ENCODE measurements around the gene SCAPER.

DNA sequence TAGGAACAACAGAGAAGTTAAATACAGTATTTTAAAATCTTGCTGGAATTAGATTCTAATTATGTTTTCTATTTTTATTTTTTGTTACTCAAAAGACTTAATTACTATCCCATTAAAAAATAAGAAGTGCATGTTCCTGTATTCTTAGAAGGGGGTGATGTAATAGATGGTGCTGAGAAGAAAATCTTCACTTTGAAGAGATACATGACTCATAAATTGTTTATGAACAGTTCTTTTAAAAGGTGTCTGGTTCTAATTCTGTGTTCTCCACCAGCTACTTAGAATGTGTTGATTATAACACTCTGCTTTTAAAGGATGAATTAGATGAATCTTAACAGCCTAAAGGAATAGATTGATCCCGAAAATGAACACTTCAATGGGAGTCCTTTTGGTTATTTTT is 34.6 kb upstream of the SCAPER start:
- TF ChIP-seq CTCF (IDR thresholded peaks at IDR 0.05), result no peak
- TF ChIP-seq EZH2 (IDR thresholded peaks at IDR 0.05; ENCODE audit: borderline replicate concordance, insufficient read depth, low read depth, low read length, poor library complexity, severe bottlenecking), result no peak
